Ectodermal cell (in vitro differentiated cells): ENCODE results near the gene MYLK4.

ENCODE experiments used
- H3K27ac ChIP-seq: 2 replicates; pipeline ENCODE4 v1.7.0; 2013; ENCODE audit warnings: mild to moderate bottlenecking, low read depth, low read length; ENCODE audit not compliant: insufficient read depth, poor library complexity, severe bottlenecking
- H3K27me3 ChIP-seq: 2 replicates; pipeline ENCODE4 v1.7.0; 2013; ENCODE audit warnings: mild to moderate bottlenecking, low read length; ENCODE audit not compliant: insufficient read depth, control insufficient read depth, poor library complexity, severe bottlenecking
- H3K36me3 ChIP-seq: one replicate; pipeline ENCODE4 v1.7.0; 2013; ENCODE audit warnings: low read length; ENCODE audit not compliant: control insufficient read depth, insufficient read depth
- H3K4me1 ChIP-seq: one replicate; pipeline ENCODE4 v1.7.0; 2013; ENCODE audit warnings: low read length; ENCODE audit not compliant: control insufficient read depth, insufficient read depth
- H3K4me3 ChIP-seq: 2 replicates; pipeline ENCODE4 v1.7.0; 2013; ENCODE audit warnings: low read depth, low read length, control low read depth; ENCODE audit not compliant: insufficient read depth
- H3K9me3 ChIP-seq: 2 replicates; pipeline ENCODE4 v1.7.0; 2013; ENCODE audit warnings: mild to moderate bottlenecking, low read length, moderate library complexity; ENCODE audit not compliant: control insufficient read depth
- WGBS, 2 experiments: methylation state at CpG; one replicate each; pipeline ENCODE4 v1.1.7; 2013; ENCODE audit warnings: missing lambda C conversion rate in 2 of 2; 5-methylcytosine and 5-hydroxymethylcytosine counted together

The MYLK4 gene

DNA sequence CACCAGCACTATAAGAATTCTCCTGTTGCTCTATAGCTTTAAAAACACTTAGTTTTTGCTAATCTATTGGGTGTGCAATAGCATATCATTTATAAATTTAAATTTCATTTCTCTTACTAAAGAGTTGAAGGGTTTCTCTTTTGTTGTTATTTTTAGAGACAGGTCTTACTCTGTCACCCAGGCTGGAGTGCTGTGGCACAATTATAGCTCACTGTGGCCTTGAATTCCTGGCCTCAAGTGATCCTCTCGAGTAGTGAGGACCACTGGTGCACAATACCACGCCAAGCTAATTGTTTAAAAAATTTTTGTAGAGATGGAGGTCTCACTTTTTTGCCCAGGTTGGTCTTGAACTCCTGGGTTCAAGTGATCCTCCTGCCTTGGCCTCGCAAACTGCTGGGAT, 8.3 kb upstream of the MYLK4 start:
- no peak overlapping the region for H3K4me3 ChIP-seq
- H3K9me3 ChIP-seq: no peaks in the 10 kb centered on the region
- no peaks in the 10 kb centered on the region for H3K27me3 ChIP-seq
- no peaks in the 10 kb centered on the region for H3K36me3 ChIP-seq
- H3K4me1 ChIP-seq: no peaks in the 10 kb centered on the region
- WGBS, 2 experiments: 90 to 94% methylated on average over 3 of the region's 3 CpGs
- no peak overlapping the region for H3K27ac ChIP-seq

DNA sequence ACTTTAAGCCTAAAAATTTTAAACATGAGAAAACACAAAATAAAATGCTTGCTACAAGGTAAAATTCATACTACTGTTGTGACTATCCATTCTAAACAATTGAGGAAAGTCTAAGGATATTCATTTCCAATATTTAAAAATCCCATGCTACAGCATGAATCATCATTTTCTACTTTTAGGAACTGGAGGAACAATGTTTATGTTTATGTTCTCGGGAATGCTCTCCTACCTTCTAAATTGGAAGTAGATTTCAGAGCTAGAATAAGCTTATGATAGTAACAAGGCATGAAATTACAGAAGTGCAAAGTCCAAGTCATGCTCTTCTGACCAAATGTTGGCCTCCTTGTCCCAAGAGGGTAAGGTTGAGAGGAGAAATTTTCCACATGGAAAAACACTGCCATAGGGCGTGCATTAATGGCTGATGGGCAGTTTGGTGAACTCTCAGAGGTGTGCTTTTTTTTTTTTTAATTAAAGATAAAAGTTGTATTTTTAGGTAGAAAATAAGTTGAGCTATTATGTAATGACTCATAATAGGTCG, 6.0 kb upstream of the MYLK4 start:
- Histone ChIP-seq H3K4me1 (no peaks in the 10 kb centered on the region), H3K4me3 (no peak overlapping the region), H3K36me3 (no peaks in the 10 kb centered on the region), H3K27ac (no peak overlapping the region), H3K27me3 (peaks cover 7% of the 10 kb centered on the region), H3K9me3 (no peaks in the 10 kb centered on the region)
- WGBS, 2 experiments: 97 to 99% methylated on average over 3 of the region's 3 CpGs

DNA sequence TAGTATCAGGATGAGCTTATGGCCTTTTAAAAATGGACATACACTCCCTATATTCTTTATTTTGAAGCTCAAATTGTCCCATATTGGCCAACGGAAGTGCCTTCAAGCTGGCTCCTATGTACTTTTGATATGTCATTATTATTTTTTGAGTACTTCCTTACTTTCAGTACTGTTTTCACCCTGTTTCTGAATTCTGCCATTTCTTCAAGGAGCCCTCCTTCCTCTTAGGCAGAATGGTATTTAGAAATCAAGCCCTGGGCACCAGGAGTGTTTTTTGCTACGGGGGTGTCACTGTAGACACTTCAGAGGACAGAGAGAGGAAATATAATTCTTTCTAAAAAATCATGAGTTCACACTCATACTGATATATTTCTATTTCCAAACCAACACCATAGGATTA, 5.5 kb upstream of the MYLK4 start:
- H3K27me3 ChIP-seq: peaks cover 8% of the 10 kb centered on the region

DNA sequence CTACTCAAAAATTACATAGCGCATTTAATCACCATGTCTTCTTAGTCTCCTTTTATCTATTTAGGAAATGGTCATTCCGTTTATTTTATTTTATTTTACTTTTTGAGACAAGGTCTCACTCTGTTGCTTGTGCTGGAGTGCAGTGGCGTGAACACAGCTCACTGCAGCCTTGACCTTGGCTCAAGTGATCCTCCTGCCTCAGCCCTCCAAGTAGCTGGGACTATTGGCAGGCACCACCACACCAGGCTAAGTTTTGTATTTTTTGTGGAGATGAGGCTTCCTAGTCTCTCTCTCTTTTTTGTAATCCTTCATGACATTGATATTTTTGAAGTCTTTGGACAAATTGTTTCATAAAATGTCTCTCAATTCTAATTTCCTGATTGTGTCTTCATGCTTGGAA, 4.7 kb upstream of the MYLK4 start:
- no peak overlapping the region for H3K4me3 ChIP-seq
- H3K27me3 ChIP-seq: peaks cover 16% of the 10 kb centered on the region
- H3K4me1 ChIP-seq: no peaks in the 10 kb centered on the region
- no peak overlapping the region for H3K27ac ChIP-seq
- no peaks in the 10 kb centered on the region for H3K36me3 ChIP-seq
- no peaks in the 10 kb centered on the region for H3K9me3 ChIP-seq
- WGBS, 2 experiments: 92 to 94% methylated on average over 3 of the region's 3 CpGs

More for the DNA sequence above, 5.5 kb upstream of the MYLK4 start:
- 90 to 100% methylated on average over 1 to 2 of the region's 2 CpGs for WGBS, 2 experiments
- Histone ChIP-seq H3K4me3 (no peak overlapping the region), H3K36me3 (no peaks in the 10 kb centered on the region), H3K9me3 (no peaks in the 10 kb centered on the region), H3K4me1 (no peaks in the 10 kb centered on the region), H3K27ac (no peak overlapping the region)

DNA sequence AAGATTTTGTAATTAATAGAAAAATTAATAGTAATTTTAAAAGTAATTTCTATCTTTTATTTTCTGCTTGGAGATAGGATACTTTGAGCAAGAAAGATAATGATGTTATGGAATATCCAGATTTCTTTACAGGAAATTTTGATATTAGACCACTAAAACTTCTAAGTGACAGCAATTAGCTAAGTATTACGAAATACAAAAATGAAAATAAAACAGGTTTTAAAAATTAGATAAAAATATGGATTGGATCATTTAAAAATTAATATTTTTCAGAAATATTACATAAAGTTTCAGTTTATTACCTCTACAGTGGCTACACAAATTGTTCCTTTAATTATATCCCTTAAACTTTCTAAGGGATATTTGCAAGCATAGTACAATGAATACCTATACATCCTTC, 4.2 kb upstream of the MYLK4 start:
- Histone ChIP-seq H3K27me3 (peaks cover 17% of the 10 kb centered on the region), H3K4me3 (no peak overlapping the region), H3K4me1 (no peaks in the 10 kb centered on the region), H3K36me3 (no peaks in the 10 kb centered on the region), H3K27ac (no peak overlapping the region), H3K9me3 (no peaks in the 10 kb centered on the region)
- WGBS, 2 experiments: no CpG with 5 or more reads among the region's 1 CpG

DNA sequence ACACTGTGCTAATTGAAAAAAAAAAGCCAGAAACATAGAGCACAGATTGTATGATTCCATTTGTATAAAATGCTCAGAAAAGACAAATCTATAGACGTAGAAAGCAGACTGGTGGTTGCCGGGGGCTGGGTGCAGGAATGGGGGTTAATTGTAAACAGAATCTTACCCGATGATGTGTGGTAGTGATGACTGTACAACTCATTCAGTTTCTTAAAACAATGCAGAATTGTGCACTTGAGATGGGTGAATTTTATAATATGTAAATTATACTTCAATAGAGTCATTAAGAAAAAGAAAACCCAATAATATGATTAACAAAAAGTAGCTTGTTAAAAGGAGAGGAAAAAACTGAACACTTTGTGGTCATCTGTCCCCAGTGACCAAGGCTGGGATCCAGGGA, 3.7 kb upstream of the MYLK4 start:
- Histone ChIP-seq H3K27me3 (peaks cover 17% of the 10 kb centered on the region), H3K4me3 (no peak overlapping the region), H3K36me3 (no peaks in the 10 kb centered on the region), H3K4me1 (no peaks in the 10 kb centered on the region), H3K27ac (no peak overlapping the region), H3K9me3 (no peaks in the 10 kb centered on the region)
- WGBS, 2 experiments: 91 to 95% methylated on average over 2 to 3 of the region's 3 CpGs

DNA sequence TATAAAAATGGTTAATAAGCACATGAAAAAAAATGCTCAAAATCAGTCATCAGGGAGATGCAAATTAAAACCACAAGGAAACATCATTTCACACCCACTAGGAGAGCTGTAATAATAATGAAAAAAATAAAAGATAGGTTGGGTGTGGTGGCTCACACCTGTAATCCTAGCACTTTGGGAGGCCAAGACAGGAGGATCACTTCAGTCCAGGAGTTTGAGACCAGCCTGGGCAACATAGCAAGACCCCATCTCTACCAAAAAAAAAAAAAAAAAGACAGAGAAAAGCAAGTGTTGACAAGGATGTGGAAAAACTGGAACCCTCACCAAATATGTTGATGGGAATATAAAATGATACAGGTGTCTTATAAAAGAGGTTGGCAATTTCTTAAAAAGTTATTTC, 3.0 kb upstream of the MYLK4 start:
- peaks cover 17% of the 10 kb centered on the region for H3K27me3 ChIP-seq
- H3K4me3 ChIP-seq: no peak overlapping the region
- no peak overlapping the region for H3K27ac ChIP-seq
- no peaks in the 10 kb centered on the region for H3K9me3 ChIP-seq
- H3K36me3 ChIP-seq: no peaks in the 10 kb centered on the region
- H3K4me1 ChIP-seq: peaks cover 5% of the 10 kb centered on the region

DNA sequence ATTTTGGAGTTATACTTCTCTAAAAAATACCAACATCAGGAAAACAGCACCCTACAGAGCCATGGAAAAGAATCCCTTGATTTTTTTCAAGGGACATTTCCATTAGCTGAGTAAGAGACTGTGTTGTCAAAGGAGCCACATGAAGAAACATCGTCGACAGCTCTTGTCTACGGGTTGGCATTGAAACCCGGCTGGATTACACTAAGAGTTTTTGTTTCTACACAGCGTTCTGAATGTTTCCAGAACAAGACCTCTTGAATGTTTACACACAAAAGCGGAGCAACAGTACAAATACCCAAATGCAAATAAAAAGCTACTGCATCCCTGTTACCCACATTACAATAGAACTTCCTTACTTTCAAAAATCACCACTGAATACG, 2.4 kb upstream of the MYLK4 start:
- Histone ChIP-seq H3K36me3 (no peaks in the 10 kb centered on the region), H3K4me3 (no peak overlapping the region), H3K4me1 (peaks cover 5% of the 10 kb centered on the region), H3K9me3 (no peaks in the 10 kb centered on the region), H3K27ac (no peak overlapping the region), H3K27me3 (peaks cover 17% of the 10 kb centered on the region)
- WGBS, 2 experiments: 75 to 82% methylated on average over 7 of the region's 7 CpGs

DNA sequence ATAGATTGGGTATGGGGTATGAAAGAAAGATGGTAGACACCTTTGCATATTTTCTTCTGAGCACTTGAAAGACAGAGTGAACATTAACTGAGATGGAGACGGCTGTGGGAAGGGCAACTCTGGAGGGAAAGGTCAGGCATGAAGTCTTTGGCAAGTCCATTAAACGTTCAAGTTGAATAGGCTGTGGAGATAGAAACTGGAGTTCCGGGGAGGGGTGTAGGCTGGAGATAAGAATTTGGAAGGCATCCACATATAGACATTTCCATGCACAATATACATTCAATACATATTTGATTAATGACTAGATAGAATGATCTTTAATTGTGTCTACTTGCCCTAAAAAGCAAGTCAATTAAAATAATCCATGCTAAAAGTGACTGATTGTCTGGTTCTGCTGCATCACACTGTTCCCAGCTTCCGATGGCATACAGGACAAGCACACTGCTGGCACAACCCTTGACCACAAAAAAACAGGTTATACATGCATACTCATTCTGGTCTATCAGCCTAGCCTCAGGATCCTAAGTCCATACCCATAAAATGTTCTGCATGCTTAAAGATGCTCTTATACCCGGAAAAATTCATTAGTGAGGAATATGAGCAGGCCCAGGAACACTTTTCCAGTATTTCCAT, 1.9 kb upstream of the MYLK4 start:
- H3K4me1 ChIP-seq: peaks cover 5% of the 10 kb centered on the region
- peaks cover 17% of the 10 kb centered on the region for H3K27me3 ChIP-seq
- H3K9me3 ChIP-seq: no peaks in the 10 kb centered on the region
- H3K27ac ChIP-seq: no peak overlapping the region
- WGBS, 2 experiments: 91 to 93% methylated on average over 4 to 5 of the region's 5 CpGs
- H3K36me3 ChIP-seq: no peaks in the 10 kb centered on the region
- no peak overlapping the region for H3K4me3 ChIP-seq

DNA sequence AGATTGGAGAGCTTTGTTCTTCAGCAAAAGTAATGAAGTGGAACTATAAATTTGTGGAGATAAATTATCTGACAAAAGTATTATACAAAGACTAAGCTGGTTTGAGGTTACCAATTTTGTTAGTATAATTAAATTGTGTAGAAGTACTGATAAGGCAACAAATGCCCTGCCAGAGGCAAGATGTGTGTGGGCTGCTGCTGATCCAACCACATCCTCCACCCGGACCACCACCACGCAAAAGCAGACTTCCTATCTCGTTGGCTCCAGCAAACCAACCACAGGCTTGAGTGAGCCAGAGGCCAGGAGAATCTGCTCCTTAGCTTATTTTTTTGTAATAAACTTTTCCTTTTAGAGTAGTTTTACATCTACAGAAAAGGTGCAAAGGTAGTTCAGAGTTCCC, 1.1 kb upstream of the MYLK4 start:
- peaks cover 10% of the 10 kb centered on the region for H3K4me1 ChIP-seq
- H3K9me3 ChIP-seq: no peaks in the 10 kb centered on the region

More for the DNA sequence above, 1.1 kb upstream of the MYLK4 start:
- Histone ChIP-seq H3K27me3 (peaks cover 17% of the 10 kb centered on the region), H3K27ac (no peak overlapping the region), H3K4me3 (no peak overlapping the region), H3K36me3 (no peaks in the 10 kb centered on the region)
- WGBS, 2 experiments: 81 to 91% methylated on average over 3 of the region's 3 CpGs
